K562 (cell line): ENCODE data around the gene TOR1AIP2. TPM values are rescaled to one million over a fixed set of nuclear protein-coding genes. Genes with fewer than 3 reads are reported as not detected.

ENCODE experiments used
- ATAC-seq: fragments of 200-7000 bp; cut with Tn5 transposase; 3 replicates; pipeline ENCODE4 v1.9.1; 2020; ENCODE audit warnings: moderate library complexity
- BruUV-seq: library from RNA; stranded (reverse); fragments of 400-500 nt; replicated peaks from 2 replicates; lab custom pipeline; 2021; lab: Mats Ljungman, UMichigan
- CTCF ChIA-PET: fragments of 300-600 bp; formaldehyde crosslinking; extraction: SDS; loops from one replicate; lab custom pipeline; 2021; ENCODE audit warnings: low intra/inter-chr PET ratio; lab: Yijun Ruan, JAX
- POLR2A ChIA-PET: fragments of 300-600, 350-650 bp; sonication (Branson Sonifier 250); formaldehyde crosslinking; extraction: SDS; loops from one replicate; lab custom pipeline; 2021; ENCODE audit warnings: antibody characterized with exemption, inconsistent platforms; lab: Yijun Ruan, JAX
- DNase-seq, 4 experiments: peaks; one replicate each; pipeline versions ENCODE4 v3.0.0 to v3.0.0-alpha.2; 2011 to 2018; ENCODE audit warnings: low spot score in 3 of 4, mixed read lengths in 3 of 4; ENCODE audit errors: extremely low read depth in 1 of 4
- FAIRE-seq: peaks from 2 replicates; lab custom pipeline; 2011; peaks lifted over from hg19 to GRCh38; lab: Jason Lieb, UNC
- H2AFZ ChIP-seq: 2 replicates; pipeline ENCODE4 v1.6.0; 2011; ENCODE audit warnings: low read depth, low read length, control low read depth, inconsistent platforms
- H3K27ac ChIP-seq: fragments of 200-600 bp; 3 replicates; pipeline ENCODE4 v1.8.0; 2011; ENCODE audit warnings: low read depth, mild to moderate bottlenecking, control low read depth, inconsistent platforms, low read length, moderate library complexity, mixed read lengths; ENCODE audit errors: extremely low read depth
- H3K27me3 ChIP-seq, 2 experiments: fragments of 300-600 bp in 1 of 2; 2 replicates in 1 of 2; 3 replicates in 1 of 2; pipeline versions ENCODE4 v1.6.0 to v1.8.0; 2011; ENCODE audit warnings: inconsistent platforms in 2 of 2, low read length in 2 of 2, mild to moderate bottlenecking in 1 of 2, mixed read lengths in 1 of 2, moderate library complexity in 1 of 2; ENCODE audit not compliant: control insufficient read depth in 2 of 2, insufficient read depth in 2 of 2
- H3K36me3 ChIP-seq: fragments of 300-600 bp; 3 replicates; pipeline ENCODE4 v1.8.0; 2011; ENCODE audit warnings: mild to moderate bottlenecking, low read length, inconsistent platforms; ENCODE audit not compliant: control insufficient read depth, insufficient read depth
- H3K4me1 ChIP-seq, 2 experiments: fragments of 200-600 bp in 1 of 2; replicated peaks in 1 of 2; 2 replicates in 1 of 2; 3 replicates in 1 of 2; pipeline versions ENCODE4 v1.5.1 to v1.8.0; 2011; ENCODE audit warnings: inconsistent platforms in 2 of 2, low read length in 2 of 2, mild to moderate bottlenecking in 1 of 2, mixed read lengths in 1 of 2, moderate library complexity in 1 of 2; ENCODE audit not compliant: control insufficient read depth in 2 of 2, insufficient read depth in 2 of 2
- H3K4me2 ChIP-seq: 2 replicates; pipeline ENCODE4 v1.6.1; 2011; ENCODE audit warnings: low read length, control low read depth, inconsistent platforms, mixed read lengths; ENCODE audit not compliant: insufficient read depth
- H3K4me3 ChIP-seq: fragments of 200-600 bp; sonication (generic), shearing (Covaris generic); 2 replicates; pipeline ENCODE4 v1.5.1; 2016; ENCODE audit warnings: control low read depth, inconsistent platforms
- H3K79me2 ChIP-seq: fragments of 200-600 bp; 3 replicates; pipeline ENCODE4 v1.8.0; 2011; ENCODE audit warnings: low read length, inconsistent platforms; ENCODE audit not compliant: control insufficient read depth, insufficient read depth
- H3K9ac ChIP-seq, 2 experiments: 2 replicates each; pipeline versions ENCODE4 v1.6.0 to v1.6.1; 2011; ENCODE audit warnings: low read depth in 2 of 2, low read length in 2 of 2, control low read depth in 1 of 2, inconsistent platforms in 1 of 2, mild to moderate bottlenecking in 1 of 2, mixed read lengths in 1 of 2; ENCODE audit not compliant: insufficient read depth in 1 of 2
- H3K9me1 ChIP-seq: one replicate; pipeline ENCODE4 v1.6.0; 2011; ENCODE audit warnings: inconsistent platforms, mild to moderate bottlenecking, low read length, moderate library complexity; ENCODE audit not compliant: control insufficient read depth, insufficient read depth
- H3K9me3 ChIP-seq: replicated peaks from 2 replicates; pipeline ENCODE4 v1.5.1; 2011; ENCODE audit warnings: low read depth, low read length, inconsistent platforms; ENCODE audit not compliant: control insufficient read depth, insufficient read depth
- H4K20me1 ChIP-seq: replicated peaks from 2 replicates; pipeline ENCODE4 v1.6.1; 2011; ENCODE audit warnings: low read length, inconsistent platforms, mixed read lengths; ENCODE audit not compliant: control insufficient read depth, insufficient read depth
- BRF1 ChIP-seq: IDR thresholded peaks from 3 replicates; pipeline ENCODE4 v1.6.1; 2011; ENCODE audit warnings: borderline replicate concordance, mild to moderate bottlenecking; ENCODE audit not compliant: insufficient read length; ENCODE audit errors: extremely low read depth
- CHD1 ChIP-seq: fragments of 200-600 bp; sonication (generic); IDR thresholded peaks from one replicate; pipeline ENCODE4 v1.6.1; 2012; ENCODE audit warnings: mild to moderate bottlenecking, moderate library complexity, low read length, inconsistent platforms
- E2F3 ChIP-seq: fragments of 250-450 bp; sonication (Bioruptor Pico); IDR thresholded peaks from 2 replicates; pipeline ENCODE4 v1.4.0; 2020; ENCODE audit warnings: mild to moderate bottlenecking
- GTF2F1 ChIP-seq: IDR thresholded peaks from 2 replicates; pipeline ENCODE4 v1.6.1; 2011; ENCODE audit warnings: low read depth, low read length, improper control_type of control experiment
- MLX ChIP-seq, 2 experiments: fragments of 450-650 bp in 1 of 2; sonication (generic) in 1 of 2; formaldehyde crosslinking; conservative IDR thresholded peaks; 2 replicates each; pipeline versions ENCODE4 v1.4.0 to v1.8.1; 2020 to 2022; ENCODE audit warnings: mild to moderate bottlenecking in 1 of 2, missing genetic modification reagents in 1 of 2
- NFATC3 ChIP-seq: fragments of 450-650 bp; IDR thresholded peaks from 2 replicates; pipeline ENCODE4 v1.6.1; 2017; ENCODE audit warnings: mild to moderate bottlenecking
- TSC22D4 ChIP-seq: fragments of 450-650 bp; IDR thresholded peaks from 2 replicates; pipeline ENCODE4 v1.6.1; 2016; ENCODE audit warnings: missing genetic modification characterization, missing biosample characterization, control low read depth
- ZNF699 ChIP-seq: fragments of 250-450 bp; sonication (Bioruptor Pico); IDR thresholded peaks from 2 replicates; pipeline ENCODE4 v1.8.0; 2021; ENCODE audit warnings: mild to moderate bottlenecking, moderate library complexity; ENCODE audit not compliant: insufficient replicate concordance
- WGBS: fragments of 100-300 bp; shearing (Covaris generic); methylation state at CpG from one replicate; pipeline ENCODE4 v1.1.6; 2016; ENCODE audit warnings: low coverage, mixed read lengths; ENCODE audit not compliant: insufficient coverage; ENCODE audit errors: missing lambda C conversion rate; 5-methylcytosine and 5-hydroxymethylcytosine counted together
- in situ Hi-C: fragments of 300-500 bp; cut with MboI; formaldehyde crosslinking; loops from 4 replicates; pipeline ENCODE4 v1.15.0; 2018; ENCODE audit warnings: inconsistent platforms, mixed read lengths
- intact Hi-C: fragments of 100-400 bp; cut with micrococcal nuclease; formaldehyde crosslinking; loops from 2 replicates; pipeline ENCODE4 v1.14.2; 2022
- polyA plus RNA-seq, 8 experiments: library from polyadenylated mRNA; depleted of rRNA in 4 of 8; stranded (reverse) in 5 of 8; unstranded in 3 of 8; fragments of >200 nt; fragmentation: Nextera tagmentation in 2 of 8; fragmentation: Illumina TruSeq in 1 of 8; extraction: Ambion mirVana in 2 of 8; extraction: Trizol in 1 of 8; gene quantifications; 2 replicates each; pipeline versions ENCODE4 v1.2.1 to v1.2.3, GENCODE V29; 2011 to 2014; ENCODE audit warnings: inconsistent platforms in 1 of 8, missing spikeins in 1 of 8
- total RNA-seq, 7 experiments: library from RNA; depleted of rRNA in 6 of 7; stranded (reverse); fragments of >200 nt in 6 of 7; fragmentation: Illumina TruSeq in 2 of 7; extraction: Trizol in 2 of 7; gene quantifications; 2 replicates each; pipeline versions ENCODE4 v1.2.1 to v1.2.3, GENCODE V29; 2011 to 2021; ENCODE audit warnings: low replicate concordance in 1 of 7
- TF ChIP-seq, protein P1 (sequence below), 2 experiments: fragments of 450-650 bp; IDR thresholded peaks; 2 replicates each; pipeline ENCODE4 v1.6.1; 2016; ENCODE audit warnings: mild to moderate bottlenecking in 2 of 2, borderline replicate concordance in 1 of 2, low read depth in 1 of 2, moderate library complexity in 1 of 2
- TF ChIP-seq, protein P2 (sequence below): fragments of 450-650 bp; IDR thresholded peaks from 2 replicates; pipeline ENCODE4 v1.6.1; 2016; ENCODE audit warnings: borderline replicate concordance

TOR1AIP2 gene
- total and polyA plus RNA-seq, 9 of the 15 experiments (the other 6 are each of a cell fraction or from before 2014, with no cell fraction given), result 16.7 to 122 (median 41.4) TPM

- Histone ChIP-seq H3K9me3 (no peaks in the 10 kb centered on the region), H3K27ac (no peak overlapping the region), H4K20me1 (no peaks in the 10 kb centered on the region), H3K4me2 (no peak overlapping the region), H2AFZ (no peak overlapping the region), H3K4me1 (no peaks in the 10 kb centered on the region), H3K9me1 (no peaks in the 10 kb centered on the region), H3K4me3 (no peak overlapping the region), H3K36me3 (peaks cover 24% of the 10 kb centered on the region), H3K27me3 (no peaks in the 10 kb centered on the region), H3K79me2 (no peaks in the 10 kb centered on the region), H3K9ac (no peak overlapping the region)
- WGBS, result 95% methylated on average over 1 of the region's 1 CpG
- FAIRE-seq (no peak), DNase-seq (no peak), ATAC-seq (no peak)
- no TSS peak for BruUV-seq
- intact Hi-C loops (no loop called here), in situ Hi-C loops (no loop called here)
- ChIA-PET CTCF (no interaction called here), POLR2A (interaction anchor here (2.0 kb wide), 1 partner anchor 39 kb away, joined by 9 read pairs; the partner anchor contains the start of gene TOR1AIP1)
- TF ChIP-seq GTF2F1, result no peak
- no peak for TF ChIP-seq E2F3 (CRISPR knock-in tag)
- TF ChIP-seq, protein P1, sequence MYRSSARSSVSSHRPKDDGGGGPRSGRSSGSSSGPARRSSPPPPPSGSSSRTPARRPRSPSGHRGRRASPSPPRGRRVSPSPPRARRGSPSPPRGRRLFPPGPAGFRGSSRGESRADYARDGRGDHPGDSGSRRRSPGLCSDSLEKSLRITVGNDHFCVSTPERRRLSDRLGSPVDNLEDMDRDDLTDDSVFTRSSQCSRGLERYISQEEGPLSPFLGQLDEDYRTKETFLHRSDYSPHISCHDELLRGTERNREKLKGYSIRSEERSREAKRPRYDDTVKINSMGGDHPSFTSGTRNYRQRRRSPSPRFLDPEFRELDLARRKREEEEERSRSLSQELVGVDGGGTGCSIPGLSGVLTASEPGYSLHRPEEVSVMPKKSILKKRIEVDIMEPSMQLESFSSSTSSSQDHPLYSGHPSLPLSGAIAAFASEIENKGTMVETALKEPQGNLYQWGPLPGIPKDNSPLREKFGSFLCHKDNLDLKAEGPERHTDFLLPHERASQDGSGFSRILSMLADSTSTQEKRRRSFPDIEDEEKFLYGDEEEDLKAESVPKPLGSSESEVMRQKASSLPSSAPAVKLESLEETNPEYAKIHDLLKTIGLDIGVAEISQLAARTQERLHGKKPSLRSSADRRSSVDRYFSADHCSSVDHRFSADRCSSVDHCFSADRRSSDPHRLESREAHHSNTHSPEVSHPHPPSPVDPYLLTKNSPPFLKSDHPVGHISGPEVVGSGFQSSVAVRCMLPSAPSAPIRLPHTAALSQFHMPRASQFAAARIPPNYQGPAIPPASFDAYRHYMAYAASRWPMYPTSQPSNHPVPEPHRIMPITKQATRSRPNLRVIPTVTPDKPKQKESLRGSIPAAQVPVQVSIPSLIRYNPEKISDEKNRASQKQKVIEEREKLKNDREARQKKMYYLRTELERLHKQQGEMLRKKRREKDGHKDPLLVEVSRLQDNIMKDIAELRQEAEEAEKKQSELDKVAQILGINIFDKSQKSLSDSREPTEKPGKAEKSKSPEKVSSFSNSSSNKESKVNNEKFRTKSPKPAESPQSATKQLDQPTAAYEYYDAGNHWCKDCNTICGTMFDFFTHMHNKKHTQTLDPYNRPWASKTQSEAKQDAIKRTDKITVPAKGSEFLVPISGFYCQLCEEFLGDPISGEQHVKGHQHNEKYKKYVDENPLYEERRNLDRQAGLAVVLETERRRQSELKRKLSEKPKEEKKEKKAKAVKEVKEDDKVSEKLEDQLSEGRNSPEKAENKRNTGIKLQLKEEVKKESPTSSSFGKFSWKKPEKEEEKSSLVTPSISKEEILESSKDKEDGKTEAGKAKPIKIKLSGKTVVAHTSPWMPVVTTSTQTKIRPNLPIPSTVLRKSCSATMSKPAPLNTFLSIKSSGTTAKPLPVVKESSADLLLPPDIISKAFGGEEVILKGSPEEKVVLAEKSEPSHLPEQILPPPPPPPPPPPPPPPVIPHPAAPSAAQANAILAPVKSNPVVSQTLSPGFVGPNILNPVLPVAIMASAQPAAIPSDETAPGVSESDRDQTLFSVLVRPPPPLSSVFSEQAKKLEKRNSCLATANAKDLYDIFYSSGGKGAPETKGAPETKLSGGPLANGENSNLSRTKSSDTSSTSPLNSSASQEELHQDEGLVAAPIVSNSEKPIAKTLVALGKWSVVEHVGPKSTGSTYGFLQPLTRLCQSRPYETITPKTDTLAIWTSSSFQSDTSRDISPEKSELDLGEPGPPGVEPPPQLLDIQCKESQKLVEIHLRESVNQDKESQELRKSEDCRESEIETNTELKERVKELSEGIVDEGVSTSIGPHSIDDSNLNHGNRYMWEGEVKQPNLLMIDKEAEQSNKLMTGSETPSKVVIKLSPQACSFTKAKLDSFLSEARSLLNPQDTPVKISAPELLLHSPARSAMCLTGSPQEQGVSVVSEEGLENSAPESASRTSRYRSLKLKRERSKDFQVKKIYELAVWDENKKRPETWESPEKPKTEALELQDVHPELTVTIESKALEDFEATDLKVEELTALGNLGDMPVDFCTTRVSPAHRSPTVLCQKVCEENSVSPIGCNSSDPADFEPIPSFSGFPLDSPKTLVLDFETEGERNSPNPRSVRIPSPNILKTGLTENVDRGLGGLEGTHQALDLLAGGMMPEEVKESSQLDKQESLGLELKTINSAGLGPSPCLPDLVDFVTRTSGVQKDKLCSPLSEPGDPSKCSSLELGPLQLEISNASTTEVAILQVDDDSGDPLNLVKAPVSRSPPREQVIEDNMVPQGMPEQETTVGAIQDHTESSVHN (IDR thresholded peaks at IDR 0.05; ENCODE audit: borderline replicate concordance in 1 of 2, low read depth in 1 of 2), result no peak
- no peak for TF ChIP-seq CHD1
- TF ChIP-seq NFATC3, result no peak
- TF ChIP-seq, protein P2, sequence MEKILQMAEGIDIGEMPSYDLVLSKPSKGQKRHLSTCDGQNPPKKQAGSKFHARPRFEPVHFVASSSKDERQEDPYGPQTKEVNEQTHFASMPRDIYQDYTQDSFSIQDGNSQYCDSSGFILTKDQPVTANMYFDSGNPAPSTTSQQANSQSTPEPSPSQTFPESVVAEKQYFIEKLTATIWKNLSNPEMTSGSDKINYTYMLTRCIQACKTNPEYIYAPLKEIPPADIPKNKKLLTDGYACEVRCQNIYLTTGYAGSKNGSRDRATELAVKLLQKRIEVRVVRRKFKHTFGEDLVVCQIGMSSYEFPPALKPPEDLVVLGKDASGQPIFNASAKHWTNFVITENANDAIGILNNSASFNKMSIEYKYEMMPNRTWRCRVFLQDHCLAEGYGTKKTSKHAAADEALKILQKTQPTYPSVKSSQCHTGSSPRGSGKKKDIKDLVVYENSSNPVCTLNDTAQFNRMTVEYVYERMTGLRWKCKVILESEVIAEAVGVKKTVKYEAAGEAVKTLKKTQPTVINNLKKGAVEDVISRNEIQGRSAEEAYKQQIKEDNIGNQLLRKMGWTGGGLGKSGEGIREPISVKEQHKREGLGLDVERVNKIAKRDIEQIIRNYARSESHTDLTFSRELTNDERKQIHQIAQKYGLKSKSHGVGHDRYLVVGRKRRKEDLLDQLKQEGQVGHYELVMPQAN, result no peak
- TF ChIP-seq MLX (CRISPR knock-in tag; conservative IDR thresholded peaks at IDR 0.05), result no peak
- TF ChIP-seq ZNF699, result no peak
- no peak for TF ChIP-seq BRF1
- TF ChIP-seq TSC22D4 (tag), result no peak
These were observed 43.9 kb upstream of the TOR1AIP2 start for GRCh38 chr1:179921472-179921871.
